Stimulated activated naive CD4-positive, alpha-beta T cell (primary cell): ENCODE data around the gene COG5.

Experiments used
- DNase-seq, 6 experiments: peaks; one replicate each; lab custom pipeline; 2025; lab: John Stamatoyannopoulos, UW

COG5 gene

DNA sequence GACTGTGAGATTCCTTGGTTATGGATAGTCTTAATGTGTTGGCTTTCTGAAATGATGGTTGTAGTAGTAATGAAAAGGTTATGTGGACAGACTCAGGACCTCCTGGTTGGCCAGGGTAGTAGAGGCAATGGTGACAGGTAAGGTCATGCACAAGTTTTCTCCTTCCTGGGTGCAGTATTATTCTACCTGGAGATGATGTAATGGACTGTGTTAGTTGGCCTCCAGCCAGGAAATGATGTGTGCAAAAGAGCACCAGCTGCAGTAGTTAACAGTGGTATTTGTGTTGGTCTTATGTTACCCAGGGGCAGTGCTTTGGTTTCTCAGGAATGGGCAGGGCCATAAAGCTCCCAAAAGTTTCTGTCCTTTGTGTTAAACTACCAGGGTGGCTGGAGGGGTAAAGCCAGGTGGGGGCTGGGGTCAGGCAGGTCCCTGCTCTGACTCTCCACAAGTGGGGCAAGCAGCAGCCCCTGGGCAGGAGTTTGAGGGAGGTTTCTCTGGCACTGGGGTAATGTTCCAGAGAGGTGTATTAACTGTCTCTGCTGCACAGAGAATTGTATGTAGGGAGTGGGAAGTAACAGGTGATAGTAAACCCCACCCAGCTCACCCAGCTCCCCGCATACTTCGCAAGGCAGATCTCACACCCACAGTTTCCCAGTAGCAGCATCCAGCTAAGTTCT lies 57.6 kb downstream of the COG5 start:
- no peak for DNase-seq

DNA sequence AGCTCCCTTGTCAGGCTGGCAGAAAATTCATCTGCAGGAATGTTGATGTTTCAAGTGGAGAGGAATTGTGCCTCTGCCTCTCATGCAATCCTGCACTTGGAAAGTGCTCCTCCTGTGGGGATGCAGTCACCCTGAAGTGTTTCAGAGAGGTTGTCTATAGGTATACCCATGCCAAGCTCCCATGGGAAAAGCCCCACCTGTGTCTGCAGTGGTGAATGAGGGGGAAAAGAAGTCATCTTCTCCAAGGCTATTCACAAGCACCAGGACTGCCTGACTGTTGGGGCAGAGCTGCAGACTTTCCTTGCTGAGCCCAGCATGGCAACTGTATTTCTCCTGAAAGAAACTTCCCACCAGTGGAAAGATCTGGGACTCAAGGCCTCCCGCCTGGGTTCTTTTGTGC lies 58.4 kb downstream of the COG5 start:
- DNase-seq = no peak

DNA sequence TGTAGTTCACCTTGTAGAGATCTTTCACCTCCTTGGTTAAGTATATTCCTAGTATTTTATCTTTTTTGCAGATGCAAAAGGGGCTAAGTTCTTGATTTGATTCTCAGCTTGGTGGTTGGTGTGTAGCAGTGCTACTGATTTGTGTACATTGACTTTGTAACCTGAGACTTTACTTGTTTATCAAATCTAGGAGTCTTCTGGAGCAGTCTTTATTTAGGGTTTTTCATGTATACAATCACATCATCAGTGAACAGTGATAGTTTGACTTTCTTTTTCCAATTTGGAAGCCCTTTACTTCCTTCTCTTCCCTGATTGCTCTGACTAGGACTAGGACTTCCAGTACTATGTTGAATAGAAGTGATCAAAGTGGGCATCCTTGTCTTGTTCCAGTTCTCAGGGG lies 60.0 kb downstream of the COG5 start:
- DNase-seq = no peak

DNA sequence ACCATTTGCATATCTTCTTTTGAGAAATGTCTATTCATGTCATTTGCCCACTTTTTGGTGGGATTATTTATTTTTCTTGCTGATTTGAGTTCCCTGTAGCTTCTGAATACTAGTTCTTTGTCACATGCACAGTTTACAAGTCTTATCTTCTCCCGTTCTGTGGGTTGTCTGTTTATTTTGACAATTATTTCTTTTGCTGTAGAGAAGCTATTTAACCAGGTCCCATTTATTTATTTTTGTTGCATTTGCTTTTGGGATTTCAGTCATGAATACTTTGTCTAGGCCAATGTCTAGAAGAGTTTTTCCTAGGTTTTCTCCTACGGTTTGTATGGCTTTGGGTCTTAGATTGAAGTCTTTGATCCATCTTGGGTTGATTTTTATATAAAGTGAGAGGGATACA lies 60.9 kb downstream of the COG5 start:
- no peak for DNase-seq

DNA sequence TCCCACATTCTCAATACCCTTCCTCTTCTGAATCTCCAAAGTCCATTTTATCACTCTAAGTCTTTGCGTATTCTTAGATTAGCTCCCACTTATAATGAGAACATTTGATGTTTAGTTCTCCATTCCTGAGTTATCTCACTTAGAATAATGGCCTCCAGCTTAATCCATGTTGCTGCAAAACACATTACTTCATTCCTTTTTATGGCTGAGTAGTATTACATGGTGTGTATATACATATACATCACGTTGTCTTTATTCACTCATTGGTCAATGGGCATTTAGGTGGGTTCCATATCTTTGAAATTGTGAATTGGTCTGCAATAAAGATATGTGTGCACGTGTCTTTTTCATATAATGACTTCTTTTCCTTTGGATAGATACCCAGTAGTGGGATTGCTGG lies 61.6 kb downstream of the COG5 start:
- DNase-seq = no peak

DNA sequence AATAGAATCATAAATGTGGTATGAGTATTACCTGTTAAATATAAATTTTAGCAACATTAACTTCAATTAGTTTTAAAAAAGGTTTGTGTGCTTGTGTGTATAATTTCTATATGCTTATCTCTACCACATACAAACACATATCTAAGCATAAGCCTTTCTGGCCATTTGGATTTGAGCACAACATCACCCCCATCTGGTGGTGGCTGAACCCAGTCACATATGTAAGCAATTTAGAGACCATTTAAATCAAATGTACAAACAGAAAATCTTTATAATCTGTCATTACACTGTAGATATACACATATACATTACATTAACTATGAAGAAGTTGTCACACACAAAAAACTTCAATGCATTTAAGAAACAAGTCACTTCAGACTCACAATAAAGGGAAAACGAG lies 62.1 kb downstream of the COG5 start:
- DNase-seq = no peak

DNA sequence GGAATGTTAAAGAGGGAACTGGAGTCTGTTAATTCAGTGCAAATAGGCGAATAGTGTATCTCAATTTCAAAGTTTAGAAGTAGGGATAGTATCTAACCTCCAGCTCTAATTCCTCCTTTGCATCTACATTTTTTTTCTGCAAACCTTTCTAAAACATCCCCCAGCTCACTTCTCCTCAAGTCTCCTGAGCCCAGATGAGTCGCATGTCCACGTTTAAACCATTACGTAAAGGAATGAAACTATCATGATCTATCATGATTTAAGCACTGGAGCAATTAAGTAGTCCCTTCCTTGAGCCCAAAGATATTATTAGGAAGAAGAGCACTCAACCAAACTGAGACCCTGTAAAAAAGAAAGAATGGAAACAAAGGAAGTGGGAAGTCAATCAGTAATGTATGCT lies 64.0 kb downstream of the COG5 start:
- no peak for DNase-seq

DNA sequence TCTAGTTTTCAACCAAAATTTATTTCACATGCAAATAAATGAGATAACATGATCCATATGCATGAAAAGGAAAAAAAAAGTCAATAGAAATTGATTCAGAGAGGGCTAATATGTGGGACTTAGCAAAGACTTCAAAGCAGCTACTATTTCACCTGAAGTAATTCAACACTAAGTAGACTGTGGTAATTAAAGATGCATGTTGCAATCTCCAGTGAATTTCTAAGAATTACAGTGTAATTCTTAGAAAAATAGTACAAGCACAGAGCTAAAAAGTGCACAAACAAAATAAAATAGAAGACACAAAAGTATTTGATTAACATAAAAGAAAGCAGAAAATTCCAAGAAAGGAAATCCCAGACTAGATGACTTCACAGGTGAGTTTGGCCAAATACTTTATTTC lies 68.2 kb downstream of the COG5 start:
- no peak for DNase-seq

DNA sequence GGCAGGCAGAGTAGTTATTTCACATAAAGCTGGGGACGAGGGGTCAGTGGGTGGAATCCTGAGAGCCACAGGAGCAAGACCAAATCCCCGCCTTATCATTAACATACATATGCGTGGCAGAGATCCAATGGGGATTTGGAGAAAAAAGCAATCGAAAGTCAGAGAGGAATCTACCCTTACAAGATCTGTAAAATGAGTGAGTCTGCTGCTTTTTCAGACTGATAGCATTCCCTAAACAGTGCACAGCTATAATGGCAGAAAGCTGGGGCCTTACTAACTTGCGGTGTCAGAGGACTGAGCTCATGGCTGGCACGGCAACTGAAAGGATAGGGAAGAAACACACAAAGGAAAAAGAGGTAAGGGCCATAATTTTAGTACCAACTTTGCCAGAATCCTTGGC lies 68.8 kb downstream of the COG5 start:
- no peak for DNase-seq

DNA sequence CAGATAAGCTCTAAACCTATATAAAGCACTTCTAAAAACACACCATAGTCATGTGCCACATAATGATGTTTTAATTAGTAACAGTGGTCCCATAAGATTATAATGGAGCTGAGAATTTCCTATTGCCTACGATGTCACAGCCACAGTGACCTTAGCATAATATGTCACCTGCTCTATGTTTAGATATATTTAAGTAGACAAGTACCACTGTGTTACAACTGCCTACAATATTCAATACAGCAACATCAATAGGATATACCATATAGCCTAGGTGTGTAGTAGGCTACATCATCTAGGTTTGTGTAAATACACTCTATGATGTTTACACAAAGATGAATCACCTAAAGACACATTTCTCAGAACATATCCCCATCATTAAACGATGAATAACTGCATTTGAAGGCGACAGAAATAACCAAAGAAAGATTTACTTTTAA lies 69.4 kb downstream of the COG5 start:
- no peak for DNase-seq

DNA sequence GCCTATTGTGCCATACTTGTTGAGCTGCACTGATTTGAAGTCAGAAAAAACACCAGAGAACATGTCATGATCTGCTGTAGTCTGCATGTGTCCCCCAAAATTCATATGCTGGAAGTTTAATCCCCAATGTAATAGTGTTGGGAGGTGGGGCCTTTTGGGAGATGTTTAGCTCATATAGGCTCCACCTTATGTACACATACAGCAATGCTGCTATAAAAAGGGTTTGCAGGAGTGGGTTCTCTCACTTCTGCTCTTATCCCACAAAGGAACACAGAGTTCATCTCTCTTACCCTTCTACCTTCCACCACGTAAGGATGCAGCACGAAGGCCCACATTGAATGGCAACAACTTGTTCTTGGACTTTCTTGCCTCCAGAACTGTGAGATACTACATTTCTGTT lies 70.8 kb downstream of the COG5 start:
- DNase-seq = no peak

DNA sequence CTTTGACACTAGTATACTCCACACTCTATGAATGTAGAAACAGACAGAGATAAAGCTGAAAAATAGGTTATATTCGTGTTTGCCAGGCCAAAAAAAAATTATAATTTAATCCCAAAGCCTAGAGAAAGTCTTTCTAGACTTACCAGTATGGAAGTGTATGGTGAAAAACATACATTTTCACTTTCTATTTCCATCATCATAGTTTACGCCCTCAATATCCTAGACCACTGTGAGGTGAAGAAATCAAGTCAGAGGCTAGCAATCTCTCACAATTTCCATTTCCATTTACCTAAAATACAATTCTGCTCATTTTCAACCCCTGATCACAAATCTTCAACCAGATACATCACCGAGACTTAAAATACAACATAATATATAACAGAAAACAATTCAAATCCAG lies 77.7 kb downstream of the COG5 start:
- DNase-seq = no peak

DNA sequence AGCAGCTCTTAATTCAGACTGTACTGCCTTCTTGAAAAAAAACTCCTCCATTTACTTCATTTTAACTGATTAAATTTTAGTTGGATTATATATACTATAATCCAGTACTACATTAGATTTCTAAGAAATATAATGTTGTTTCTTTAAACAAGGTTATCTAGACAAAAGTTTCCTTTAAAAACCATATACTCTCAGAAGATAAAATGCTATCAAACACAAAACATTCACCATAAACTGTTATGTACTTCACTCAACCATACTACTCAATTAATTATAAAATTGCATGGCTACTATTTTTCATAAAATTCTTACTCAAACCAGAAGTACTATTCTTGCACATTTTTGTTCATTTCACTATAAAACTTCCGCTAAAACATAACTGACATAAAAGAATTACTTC lies 81.1 kb downstream of the COG5 start:
- no peak for DNase-seq

DNA sequence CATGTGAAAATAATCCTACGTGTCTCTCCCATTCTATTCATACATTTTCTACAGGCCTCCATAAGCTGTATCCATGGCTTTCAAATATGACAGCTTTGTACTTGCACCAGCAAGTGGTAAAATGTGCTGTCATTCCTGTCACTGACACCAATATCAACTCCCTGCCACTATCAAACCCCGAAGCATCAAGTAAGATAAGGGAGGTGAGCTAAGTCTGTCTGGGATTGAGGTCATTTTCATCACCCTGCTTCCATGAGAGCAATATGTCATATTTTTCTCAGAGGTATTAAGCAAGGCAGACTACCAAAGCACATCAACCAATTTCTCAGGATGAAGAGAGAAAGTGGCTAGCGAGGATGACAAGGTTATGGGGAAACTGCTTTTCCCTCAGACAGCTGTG lies 82.8 kb downstream of the COG5 start:
- DNase-seq = no peak

DNA sequence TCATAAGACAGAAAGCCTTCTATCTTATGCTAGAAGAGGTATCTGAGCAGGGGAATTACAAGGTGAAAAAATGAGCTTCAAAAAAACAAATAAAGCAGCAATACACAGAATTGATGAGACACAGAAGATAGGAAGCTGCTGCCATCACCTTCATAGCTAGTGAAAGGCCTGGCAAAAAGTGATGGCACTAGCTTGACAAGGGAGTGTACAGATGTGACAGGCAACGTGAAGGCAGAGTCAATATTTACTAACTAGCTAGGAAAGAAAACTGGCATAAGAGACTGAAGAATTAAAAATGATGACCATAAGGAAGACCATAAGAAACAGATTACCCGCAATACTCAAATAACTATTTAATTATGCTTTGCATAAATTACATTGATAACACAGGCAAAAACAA lies 84.4 kb downstream of the COG5 start:
- DNase-seq = no peak

DNA sequence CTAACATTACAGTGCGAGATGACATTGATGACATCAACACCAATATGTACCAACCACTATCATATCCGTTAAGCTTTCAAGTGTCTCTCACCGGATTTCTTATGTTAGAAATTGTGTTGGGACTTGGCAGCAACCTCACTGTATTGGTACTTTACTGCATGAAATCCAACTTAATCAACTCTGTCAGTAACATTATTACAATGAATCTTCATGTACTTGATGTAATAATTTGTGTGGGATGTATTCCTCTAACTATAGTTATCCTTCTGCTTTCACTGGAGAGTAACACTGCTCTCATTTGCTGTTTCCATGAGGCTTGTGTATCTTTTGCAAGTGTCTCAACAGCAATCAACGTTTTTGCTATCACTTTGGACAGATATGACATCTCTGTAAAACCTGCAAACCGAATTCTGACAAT lies 89.6 kb downstream of the COG5 start:
- DNase-seq = no peak

DNA sequence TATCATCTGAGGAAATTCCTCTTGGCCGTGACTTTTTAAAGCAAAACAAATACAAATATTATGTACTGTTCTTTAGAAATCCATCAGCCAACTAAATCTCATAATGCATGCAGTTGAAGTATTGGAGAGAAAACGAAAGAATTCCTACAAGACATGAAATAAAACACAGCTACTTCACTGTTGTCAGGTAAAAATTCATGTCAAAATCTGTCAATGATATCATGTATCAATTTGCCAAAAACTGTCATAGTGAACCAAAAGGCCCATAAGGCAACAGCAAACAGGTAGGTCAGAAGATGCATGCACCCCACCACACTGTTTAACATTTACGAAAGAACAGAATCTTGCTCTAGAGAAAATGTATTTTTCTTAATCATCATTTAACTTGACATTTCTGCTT lies 91.6 kb downstream of the COG5 start:
- DNase-seq = no peak

DNA sequence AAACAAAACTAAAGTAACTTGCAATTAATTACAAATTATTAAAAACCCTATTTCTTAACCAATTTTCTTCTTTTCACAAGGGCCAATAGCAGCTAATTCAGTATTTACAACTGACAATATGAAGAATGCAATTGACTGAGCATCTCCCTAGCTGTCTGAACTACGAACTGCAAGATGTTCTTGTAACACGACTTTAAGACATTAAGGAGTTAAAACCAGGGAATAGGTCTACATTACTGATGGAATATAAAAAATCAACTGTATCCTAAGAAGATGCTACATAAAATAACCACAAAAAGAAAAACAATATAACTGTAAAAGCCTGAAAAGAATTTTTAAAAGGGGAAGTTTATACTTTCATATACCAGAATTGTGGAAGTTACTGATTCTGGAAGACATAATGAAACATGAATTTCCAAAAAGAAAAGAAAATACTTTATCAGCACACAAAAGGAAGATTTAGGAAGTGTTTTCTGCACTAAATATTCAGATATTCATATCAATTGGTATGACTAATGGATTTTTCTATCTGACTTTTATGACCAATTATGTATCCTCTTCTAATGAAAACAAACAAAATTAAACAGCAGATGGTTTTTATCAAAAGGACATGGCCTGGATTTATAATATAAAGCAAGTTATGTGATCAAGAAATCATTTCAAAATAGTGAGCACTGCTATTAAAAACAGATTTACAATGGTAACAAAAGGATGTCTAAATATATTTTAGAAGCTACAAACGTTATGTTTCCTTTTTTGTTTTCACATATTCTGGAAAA lies 92.2 kb downstream of the COG5 start:
- no peak for DNase-seq

DNA sequence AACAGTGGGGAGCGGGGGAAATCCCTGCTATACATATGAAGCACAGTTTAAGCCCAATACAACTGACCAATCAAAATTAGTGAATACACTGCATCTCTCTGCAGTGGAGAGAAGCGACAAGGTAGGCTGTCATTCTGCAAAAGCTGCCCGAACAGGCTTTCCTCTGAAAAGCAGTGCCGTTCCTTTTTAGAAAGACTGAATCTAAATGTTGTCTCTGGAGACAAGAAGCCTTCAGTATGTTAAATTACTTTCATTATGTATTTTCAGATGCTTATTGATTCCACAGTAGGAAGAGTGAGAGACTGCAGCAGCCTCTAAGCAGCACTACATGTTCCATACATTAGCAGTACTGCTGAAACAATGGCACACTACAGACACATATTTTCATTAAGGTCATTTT lies 93.8 kb downstream of the COG5 start, which contains the start of gene GPR22:
TSS of gene GPR22 (plus strand) at position 129 of the 400 bp plus-strand sequence. CDS start 4,004 bp downstream, outside the sequence.
- no peak for DNase-seq

DNA sequence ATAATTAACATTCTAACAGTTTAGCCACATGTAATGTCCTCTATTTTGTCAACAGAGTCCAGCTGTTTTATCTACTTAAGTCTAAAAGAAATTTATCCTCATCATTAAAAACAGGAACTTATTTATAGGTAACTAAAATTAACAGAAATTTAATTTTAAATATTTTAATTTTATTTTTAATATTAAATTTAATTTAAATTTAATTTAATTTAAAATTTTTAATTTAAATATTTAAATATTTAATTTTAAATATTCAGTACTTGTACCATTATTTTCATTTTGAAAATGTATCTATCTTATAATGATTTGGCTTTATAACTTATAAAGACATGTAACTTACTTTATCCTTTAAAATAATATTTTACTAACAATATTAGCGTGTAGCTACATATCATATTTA lies 94.9 kb downstream of the COG5 start:
- no peak for DNase-seq

DNA sequence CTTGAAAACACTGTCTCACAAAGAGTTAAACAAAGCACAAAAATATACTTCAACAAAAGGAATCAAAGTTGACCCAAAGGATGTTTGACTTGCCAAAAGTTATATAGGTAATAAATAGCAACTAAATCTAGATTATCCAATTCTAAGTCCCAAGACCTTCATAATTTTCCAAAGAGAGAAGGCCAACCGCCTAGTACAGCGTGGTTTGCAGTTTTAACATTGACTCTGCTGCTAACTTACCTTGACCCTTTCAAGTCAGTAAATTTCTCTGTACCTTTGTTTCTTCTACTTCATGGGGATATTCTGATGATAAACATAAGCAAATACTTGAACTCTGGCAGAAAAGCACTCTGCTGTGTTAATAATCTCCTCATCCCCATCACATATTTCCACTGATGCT lies 95.7 kb downstream of the COG5 start:
- DNase-seq = no peak

DNA sequence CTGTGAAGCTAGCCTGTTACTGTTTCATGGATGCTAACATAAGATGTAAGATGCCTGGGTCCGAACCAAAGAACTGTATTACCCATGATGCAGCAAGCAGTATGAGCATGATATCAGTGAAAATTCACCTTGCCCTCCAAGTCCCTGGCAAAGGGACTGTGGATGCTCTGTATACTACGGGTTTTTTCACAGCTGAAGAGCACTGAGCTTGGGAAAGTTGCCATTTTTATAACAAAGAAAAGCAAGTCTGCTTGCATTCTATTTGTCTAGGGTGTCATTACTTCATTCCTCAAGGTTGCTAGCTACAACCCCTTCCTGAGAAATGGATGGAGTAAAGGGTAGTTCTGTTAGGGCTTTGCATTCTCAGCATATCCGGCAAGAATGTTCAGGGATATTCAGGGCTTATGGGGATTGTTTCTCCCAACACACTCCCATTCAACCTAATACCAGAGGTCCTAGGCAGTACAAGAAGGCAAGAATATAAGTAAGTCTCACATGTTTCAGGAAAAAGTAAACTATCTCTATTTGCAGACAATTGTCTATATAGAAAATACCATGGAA lies 99.0 kb downstream of the COG5 start:
- no peak for DNase-seq
